KOPT-K1 (cell line): Measurements from ENCODE around the gene TOM1L2.
A peak's percentile ranks its signal among the peaks of the same experiment; 100 is the strongest.

Experiments
- H3K27ac ChIP-seq: fragments of 200-600 bp; sonication (generic); 2 replicates; pipeline ENCODE4 v1.5.1; 2016; ENCODE audit warnings: antibody characterized with exemption, mild to moderate bottlenecking, low read depth, low read length; ENCODE audit not compliant: poor library complexity, severe bottlenecking
- H3K36me3 ChIP-seq: fragments of 200-600 bp; sonication (generic); 2 replicates; pipeline ENCODE4 v1.5.1; 2017; ENCODE audit warnings: antibody characterized with exemption, mild to moderate bottlenecking, low read length, moderate library complexity; ENCODE audit not compliant: insufficient read depth
- H3K9me3 ChIP-seq: fragments of 200-600 bp; sonication (generic); 2 replicates; pipeline ENCODE4 v1.5.1; 2017; ENCODE audit warnings: antibody characterized with exemption, low read length, mild to moderate bottlenecking; ENCODE audit not compliant: insufficient read depth, poor library complexity, severe bottlenecking

The TOM1L2 gene

DNA sequence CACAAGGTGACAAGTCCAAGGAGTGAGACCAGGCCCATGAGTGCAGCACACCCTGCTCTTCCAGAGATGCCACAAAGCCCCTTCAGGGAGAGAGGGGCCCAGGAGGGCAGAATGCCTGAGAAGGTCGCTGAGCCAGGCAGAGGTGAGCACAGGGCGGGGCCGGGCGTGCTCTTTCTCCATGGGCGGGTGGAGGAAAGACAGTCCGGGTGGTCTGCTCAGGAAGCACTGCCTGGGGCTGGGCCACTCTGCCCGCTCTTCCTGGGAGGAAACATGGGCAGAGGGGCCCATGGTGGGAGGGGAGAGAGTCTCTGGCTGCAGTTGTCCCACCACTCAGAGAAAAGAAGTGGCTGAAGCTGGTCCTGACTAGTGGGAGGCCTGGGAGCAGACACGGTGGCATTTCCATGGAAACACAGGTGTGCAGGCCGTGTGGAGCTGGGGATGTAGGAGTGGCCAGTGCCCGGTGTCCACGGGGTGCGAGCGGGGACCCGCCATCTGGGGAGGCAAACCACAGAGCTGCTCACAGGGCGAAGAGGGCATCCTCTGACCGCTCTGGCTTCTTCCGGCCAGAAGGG lies 125.0 kb downstream of the TOM1L2 start:
- Histone ChIP-seq H3K9me3 (no peaks in the 10 kb centered on the region), H3K36me3 (no peaks in the 10 kb centered on the region), H3K27ac (peak overlapping the region; percentile 92)

DNA sequence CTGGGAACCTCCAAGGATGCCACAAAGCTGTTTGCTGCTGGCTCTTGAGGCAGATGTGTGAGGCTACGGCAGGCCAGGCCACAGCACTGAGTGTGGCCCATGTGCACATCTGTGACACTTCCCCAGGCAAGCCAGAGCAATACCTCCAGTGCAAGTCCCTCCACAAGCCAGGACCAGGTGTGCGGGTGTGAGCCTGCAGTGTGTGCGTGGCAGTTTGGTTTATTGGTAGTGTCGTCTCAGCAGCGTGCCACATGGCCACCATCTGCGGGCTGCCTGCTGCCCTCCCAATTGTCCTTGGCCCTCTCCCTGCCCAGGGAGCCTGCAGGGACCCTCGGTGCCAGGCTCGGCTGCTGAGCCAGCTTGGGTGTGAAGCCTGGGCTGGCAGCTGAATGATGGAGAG lies 125.6 kb downstream of the TOM1L2 start:
- H3K27ac ChIP-seq = peak overlapping the region; percentile 92
- no peaks in the 10 kb centered on the region for H3K9me3 ChIP-seq
- H3K36me3 ChIP-seq = no peaks in the 10 kb centered on the region

GRCh38 chr17:17846003-17846402 lies 126.2 kb downstream of the TOM1L2 start:
- no peaks in the 10 kb centered on the region for H3K9me3 ChIP-seq
- no peaks in the 10 kb centered on the region for H3K36me3 ChIP-seq
- H3K27ac ChIP-seq = peak overlapping the region; percentile 92

GRCh38 chr17:17845046-17845775 lies 127.0 kb downstream of the TOM1L2 start:
- Histone ChIP-seq H3K9me3 (no peaks in the 10 kb centered on the region), H3K27ac (peak overlapping the region; percentile 92), H3K36me3 (no peaks in the 10 kb centered on the region)

GRCh38 chr17:17844500-17844899 lies 127.7 kb downstream of the TOM1L2 start:
- no peaks in the 10 kb centered on the region for H3K9me3 ChIP-seq
- no peak overlapping the region for H3K27ac ChIP-seq
- H3K36me3 ChIP-seq = no peaks in the 10 kb centered on the region

DNA sequence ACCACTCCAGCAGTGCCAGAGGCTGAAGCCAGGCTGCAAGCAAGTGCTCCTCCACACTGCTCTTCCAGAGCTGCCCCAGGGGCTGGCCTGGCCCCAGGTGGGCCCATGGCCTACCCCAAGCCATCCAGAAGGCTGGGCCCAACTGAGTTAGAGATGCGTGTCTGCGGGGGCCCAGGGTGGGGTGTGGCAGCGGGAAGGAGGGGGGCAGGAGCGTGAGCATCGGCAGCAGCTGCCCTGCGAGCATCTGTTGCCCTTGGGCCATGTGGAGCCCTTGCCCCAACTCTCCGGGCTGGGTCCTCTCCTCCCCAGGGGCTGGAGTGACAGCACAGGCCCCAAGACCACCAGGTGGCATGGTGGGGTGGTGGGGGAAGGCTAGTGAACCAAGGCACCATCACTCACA lies 128.1 kb downstream of the TOM1L2 start:
- Histone ChIP-seq H3K27ac (no peak overlapping the region), H3K36me3 (no peaks in the 10 kb centered on the region)

DNA sequence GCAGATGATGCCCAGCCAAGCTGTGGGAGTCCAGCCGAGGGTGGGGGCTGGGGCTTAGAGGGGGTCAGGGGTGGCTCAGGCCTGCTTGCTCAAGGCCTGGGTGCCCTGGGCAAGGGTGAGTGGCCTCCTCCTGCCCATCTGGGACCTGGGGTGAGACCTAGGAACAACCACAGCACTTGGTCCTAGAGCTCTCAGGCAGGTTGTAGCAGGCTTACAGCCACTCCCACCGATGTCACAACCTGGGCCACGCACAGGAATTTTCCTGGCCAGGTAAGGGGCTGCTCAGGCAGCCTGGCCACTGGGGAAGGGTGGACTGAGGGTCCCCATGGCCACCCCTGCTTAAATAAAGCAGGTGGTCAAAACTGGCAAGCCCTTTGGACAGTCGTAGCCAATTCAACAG lies 129.1 kb downstream of the TOM1L2 start:
- Histone ChIP-seq H3K9me3 (no peaks in the 10 kb centered on the region), H3K27ac (no peak overlapping the region), H3K36me3 (no peaks in the 10 kb centered on the region)

More for the DNA sequence above, 128.1 kb downstream of the TOM1L2 start:
- H3K9me3 ChIP-seq = no peaks in the 10 kb centered on the region

DNA sequence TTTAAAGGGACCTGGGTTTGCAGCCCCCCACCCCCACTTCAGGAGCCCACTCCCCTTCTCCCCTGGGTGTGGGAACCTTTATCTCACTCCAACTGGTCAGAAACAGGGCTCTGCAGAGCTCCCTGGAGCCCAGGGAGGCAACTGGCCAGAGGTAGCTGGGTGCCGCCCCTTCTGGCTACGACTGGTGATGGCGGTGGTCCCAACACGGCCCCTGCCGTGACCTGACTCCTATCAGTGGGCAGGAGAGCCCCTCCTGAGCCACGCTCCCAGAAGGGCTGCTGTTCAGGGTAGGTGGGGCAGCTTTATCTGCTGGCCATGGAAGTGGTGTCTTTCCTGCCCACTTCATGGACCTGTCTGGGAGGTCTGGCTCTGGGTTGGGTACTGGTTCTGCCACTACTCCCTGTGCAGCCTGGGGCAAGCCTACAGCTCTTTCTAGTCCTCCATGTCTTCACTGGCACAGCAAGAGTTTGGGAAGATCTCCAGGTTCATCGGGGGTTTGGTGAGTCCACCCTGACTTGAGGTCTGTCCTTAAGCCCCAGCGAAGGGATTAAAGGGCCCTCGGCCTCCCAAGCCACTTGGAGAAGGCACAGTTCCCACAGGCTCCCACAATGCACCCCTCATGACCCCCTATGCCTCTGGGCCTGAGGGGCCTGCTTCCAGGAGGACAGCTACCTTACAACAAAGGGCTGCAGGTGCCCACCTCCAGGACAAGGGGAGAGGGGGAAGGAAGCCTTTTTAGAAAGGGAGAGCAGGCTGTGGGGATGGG lies 129.9 kb downstream of the TOM1L2 start:
- Histone ChIP-seq H3K36me3 (no peaks in the 10 kb centered on the region), H3K9me3 (no peaks in the 10 kb centered on the region), H3K27ac (peak overlapping the region; percentile 99)

DNA sequence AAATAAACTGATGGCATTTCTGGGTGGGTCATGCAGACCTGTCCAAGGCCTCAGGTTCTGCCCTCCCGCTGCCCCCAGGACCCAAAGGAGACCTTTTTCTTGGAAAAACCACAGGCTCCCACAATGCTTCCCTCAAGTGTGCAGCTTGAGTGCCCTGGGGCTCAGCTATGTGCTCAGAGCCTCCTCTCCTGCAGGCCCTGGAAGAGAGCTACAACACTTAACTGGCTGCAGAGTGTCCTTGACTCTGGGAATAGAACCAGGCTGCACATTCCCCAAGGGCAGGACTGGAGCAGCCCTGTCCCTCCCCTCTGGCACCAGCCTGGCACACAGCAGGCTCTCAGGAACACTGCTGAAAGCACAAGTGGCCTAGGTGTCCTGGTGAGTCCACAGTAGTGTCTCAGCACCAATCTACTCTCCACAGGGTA lies 130.6 kb downstream of the TOM1L2 start:
- Histone ChIP-seq H3K36me3 (no peaks in the 10 kb centered on the region), H3K27ac (peak overlapping the region; percentile 99), H3K9me3 (no peaks in the 10 kb centered on the region)

GRCh38 chr17:17840751-17841591 lies 131.2 kb downstream of the TOM1L2 start:
- Histone ChIP-seq H3K27ac (peak overlapping the region; percentile 99), H3K9me3 (no peaks in the 10 kb centered on the region), H3K36me3 (no peaks in the 10 kb centered on the region)

GRCh38 chr17:17839791-17840707 lies 132.2 kb downstream of the TOM1L2 start:
- H3K27ac ChIP-seq = peak overlapping the region; percentile 99
- H3K36me3 ChIP-seq = no peaks in the 10 kb centered on the region

DNA sequence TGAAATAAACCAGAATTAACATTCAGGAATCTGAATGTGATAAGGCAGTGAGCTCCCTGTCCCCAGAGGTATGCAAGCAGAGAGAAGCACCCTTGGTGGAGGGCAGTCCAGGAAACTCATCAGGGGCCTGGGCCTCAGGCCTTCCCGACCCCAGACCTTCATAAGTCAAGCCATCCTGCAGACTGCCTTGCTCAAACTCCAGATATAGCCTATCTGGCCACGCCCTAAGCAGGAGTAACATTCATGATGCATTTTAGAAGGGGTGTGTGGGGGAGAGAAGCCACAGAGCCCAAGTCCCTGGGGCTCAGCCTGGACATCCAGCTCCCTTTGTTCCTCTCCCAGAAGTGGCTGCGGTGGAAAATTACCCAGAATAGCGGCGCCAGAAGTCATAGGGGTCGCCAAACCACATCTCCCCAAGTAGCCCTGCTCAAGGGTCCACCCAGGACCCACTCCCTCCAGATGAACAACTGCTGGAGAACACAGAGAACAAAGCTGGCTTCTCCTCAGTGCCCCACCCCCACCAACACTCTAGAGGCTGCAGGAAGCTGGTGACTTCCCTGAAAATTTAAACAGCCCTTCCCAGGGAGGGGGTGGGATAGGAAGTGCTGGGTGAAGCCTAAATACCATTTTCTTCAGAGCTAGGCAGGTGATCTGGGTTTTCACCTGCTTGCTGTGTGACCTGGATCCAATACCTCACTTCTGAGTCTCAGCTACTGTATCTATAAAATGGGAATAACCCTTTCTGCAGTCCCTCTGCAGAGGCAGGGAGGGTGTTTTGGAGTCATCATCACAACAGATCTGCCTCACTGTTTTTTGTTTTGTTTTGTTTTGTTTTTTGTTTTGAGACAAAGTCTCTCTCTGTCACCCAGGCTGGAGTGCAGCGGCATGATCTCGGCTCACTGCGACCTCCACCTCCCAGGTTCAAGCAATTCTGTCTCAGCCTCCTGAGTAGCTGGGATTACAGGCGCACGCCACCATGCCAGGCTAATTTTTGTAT lies 133.9 kb downstream of the TOM1L2 start:
- peak overlapping the region; percentile 99 for H3K27ac ChIP-seq
- H3K9me3 ChIP-seq = no peaks in the 10 kb centered on the region
- peaks cover 12% of the 10 kb centered on the region; the same call in 1 of the 2 replicates for H3K36me3 ChIP-seq

More at GRCh38 chr17:17839791-17840707, 132.2 kb downstream of the TOM1L2 start:
- no peaks in the 10 kb centered on the region for H3K9me3 ChIP-seq

DNA sequence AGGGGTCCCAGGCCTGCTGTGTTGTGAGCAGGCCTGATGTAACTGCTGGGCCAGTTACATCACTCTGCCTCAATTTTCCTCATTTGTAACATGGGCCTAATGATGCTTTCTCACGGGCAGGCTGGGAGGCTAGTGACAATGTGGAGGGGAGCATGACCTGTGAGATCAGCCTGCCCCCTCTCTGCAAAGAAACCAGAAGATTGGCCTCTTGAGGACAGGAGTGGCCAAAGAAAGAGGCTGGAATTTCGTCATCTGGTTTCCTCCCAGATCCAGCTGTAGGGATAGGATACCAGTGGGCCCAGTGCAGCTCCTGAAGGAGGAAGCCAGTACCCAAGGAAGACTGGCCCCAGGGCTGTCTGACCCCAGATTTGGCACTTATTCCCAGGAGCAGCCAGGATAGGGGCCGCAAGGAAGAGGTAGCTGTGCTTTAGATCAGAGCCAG lies 134.8 kb downstream of the TOM1L2 start:
- Histone ChIP-seq H3K27ac (peak overlapping the region; percentile 99), H3K36me3 (peaks cover 13% of the 10 kb centered on the region; the same call in 1 of the 2 replicates), H3K9me3 (no peaks in the 10 kb centered on the region)
